ENCODE data around the gene AUTS2.
A peak's percentile ranks its signal among the peaks of the same experiment; 100 is the strongest.

AUTS2 gene

DNA sequence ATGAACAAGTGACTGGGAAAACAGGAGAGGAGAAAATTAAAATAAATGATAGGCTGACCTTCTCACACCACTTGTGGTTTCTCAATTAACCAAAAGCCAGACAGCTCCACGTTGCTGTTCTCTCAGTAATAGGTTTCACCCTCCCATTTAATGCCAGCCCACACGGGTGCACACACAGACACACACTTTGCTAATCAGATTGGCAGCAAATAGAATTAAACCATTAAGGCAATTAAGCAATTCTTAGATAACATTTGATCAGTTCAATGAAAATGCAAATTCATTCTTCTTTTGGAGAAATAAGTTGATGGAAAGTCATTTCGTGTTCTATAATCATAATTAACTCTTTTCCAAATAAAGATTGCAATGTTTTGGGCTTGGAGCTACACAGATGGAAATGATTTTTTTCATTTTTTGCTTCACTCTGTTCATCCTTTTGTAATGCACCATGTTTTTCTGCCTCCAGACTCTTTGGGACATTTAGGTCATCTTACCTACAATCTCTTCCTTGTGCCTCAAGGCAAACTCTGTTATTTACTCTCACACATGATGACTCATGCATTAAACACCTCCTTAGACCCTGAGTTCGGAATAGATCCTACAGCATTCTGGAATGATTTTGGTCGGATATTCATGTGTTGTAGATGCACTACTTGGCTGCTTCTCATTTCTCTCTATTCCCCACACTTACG, 700.7 kb downstream of the AUTS2 start:
- DNase-seq: no peak

DNA sequence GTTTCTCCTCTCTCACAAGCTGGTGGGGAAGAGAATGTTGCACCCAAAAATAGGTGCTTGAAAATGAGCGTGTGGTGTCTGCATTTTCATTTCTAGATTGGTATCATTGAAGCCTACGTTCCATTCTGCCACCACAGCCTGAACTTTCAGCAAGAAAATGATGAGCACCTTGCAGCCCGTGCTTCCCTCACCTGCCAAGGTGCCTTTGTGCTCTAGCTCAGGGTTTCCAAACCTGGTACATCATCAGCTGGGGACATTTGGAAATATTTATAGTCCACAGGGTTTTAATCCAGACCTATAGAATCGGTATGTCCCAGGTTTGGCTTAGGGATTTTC, 701.2 kb downstream of the AUTS2 start:
- DNase-seq: no peak

DNA sequence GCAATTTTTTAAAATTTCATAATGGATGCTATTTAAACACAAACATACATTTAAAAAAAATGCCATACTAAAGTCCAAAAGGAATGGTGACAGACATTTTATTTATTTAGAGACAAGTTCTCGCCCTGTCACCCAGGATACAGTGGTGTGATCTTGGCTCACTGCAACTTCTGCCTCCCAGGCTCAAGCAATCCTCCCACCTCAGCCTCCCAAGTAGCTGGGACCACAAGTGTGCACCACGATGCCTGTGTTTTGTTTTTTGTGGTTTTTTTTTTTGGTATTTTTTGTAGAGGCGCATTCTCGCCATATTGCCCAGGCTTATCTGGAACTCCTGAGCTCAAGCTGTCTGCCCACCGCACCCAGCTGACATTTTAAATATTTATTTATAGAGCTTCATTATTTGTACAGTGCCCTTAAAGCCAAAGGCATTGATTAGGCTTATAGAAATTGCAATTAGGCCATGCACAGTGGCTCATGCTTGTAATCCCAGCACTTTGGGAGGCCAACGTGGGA, 703.5 kb downstream of the AUTS2 start:
- no peak for DNase-seq

DNA sequence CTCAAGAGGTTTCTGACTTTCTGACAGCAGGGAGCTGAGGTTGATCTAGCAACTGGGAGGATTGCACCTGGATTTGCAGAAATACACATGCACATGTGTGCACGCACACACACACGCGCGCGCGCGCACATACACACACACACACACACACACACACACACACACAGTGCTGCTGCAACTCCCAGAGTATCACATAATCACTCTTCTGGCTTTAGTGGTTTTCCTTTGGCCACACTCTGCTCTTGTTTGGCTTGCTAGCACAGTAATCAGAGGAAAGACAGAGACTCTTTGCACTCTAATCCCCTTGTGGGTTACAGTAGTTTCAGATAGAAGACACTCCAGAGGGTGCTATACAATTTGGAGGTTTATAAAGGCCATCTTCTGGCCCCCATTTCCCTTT, 705.0 kb downstream of the AUTS2 start:
- no peak for DNase-seq

DNA sequence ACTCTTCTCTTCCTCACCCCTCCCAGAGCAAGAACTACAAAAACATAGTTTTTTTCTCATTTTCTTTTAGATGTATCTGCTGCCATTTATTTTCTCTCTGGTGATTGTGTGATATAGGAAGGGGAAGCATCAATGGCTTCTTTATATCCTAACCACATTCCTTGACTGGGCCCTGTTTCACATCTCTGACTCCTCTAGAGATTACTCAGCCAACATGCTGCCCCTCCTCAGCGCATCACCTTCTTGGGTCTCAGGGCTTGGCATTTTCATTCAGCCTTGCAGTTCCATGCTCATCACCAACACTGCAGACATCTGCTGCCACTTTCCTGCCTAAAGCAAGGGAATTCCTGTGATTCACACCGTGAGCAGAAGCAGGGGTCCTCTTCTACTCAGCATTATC, 705.5 kb downstream of the AUTS2 start:
- no peak for DNase-seq

DNA sequence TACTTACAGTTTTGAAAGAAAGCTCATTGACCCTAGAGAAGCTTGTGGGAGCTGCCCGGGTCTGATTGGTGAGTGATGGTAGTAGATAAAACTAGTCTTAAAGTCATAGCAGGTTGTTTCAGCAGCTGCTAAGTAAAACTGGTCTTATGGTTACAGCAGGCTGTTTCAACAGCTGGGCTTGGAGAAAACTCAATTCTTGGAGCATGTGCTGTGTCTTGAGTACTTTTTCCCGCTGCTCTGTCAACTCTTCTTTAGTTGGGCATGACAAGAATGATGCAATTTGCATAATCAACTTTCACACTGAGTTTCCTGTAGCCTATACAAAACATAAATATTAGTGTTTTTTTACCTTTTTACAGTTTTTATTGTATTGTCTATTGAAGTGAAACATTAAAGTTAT, 707.9 kb downstream of the AUTS2 start:
- no peak for DNase-seq

DNA sequence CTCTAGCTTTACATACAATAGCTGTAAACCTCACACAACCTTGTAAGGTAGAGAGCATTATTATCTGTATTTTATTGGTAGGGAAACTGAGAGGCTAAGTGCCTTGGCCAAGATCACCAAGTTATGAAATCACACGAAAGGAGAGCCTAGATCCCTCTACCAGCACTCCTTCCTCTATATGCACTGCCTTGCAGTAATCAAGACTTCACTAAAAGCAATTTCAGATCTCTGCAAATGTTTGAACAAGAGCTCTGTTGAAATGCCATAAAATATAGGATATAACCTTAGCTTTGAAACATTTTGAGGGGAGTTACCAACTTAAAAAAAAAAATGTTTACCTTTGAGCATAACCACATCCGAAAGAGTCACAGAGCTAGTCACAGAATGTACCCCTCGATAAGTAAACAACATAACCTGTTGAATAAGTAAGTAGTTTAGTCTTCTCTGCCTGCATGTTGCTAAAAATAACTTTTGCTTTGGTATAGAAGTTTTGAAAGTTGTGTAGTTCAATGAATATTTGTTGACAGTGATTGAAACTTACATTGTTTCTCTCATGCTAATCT, 709.4 kb downstream of the AUTS2 start:
- DNase-seq: no peak

DNA sequence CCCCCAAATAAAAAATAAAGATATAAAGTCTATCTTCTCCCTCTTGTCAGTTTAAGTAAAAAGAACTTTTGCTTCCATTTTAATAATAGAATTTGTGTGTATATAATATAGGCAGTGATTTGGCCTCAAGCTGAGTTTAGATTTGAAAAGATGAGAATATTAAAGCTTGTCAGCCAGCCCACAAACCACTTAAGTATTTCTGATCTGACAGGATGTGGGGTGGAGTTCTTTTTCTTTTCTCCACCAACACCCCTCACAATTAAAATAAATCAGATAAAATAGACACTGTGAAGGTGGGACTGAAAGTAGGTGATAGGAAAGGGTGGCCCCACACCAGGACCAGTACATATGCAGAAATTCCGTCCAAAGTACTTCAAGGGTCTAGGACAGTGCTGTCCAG, 714.1 kb downstream of the AUTS2 start:
- no peak for DNase-seq

DNA sequence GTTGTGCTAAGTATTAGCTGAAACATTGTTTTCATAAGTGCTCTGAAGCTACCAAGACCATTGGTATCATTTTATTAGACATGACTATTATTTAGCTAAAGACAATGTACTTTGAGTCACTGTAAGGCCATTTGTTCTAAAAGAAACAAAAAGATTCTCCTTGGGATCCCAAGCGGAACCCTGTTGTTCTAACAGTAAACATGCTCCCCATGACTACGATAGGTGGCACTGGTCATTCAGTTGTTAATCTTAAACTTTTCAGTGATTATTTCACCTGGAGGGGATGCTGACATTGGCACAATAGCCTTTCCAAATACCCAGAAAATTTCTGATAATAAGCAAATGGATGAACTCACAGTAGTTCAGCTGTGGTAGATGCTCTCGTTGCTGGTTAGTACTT, 715.0 kb downstream of the AUTS2 start:
- no peak for DNase-seq

DNA sequence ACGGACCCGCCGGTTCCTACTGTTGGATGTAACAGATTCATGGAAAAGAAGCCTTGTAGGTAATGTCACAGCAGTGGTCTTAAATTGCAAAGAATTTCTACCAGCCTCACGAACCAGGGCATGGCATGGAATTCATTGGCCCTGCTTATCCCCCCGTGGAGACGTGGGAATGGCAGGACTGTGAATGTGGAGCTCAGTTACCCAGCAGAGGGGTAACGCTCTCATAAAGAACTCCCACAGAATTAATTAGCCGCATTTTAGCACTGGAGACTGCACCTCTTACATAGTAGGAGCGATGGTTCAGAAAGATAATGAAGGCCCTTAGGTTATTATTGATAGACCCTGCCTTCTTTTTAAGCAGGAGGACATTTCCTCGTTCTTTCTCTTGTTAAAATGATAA, 715.4 kb downstream of the AUTS2 start:
- no peak for DNase-seq

DNA sequence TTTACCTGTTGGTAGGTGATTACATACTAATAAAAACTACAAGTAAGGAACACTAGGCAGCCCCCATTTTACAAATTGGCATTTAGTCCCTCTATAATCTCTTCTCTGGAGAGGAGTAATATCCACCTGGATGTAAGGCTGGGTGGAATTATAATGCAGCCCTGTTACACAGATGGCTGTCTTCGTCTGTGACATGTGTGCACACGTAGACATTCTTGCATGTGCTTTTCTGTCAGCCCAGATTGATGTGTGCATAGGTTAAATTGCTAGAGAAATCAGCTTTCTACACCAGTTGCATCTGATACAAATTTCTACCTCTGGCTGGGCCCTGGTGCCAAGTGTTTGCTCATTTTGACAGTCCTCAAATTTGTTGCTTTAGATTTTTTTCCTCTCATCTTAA, 715.9 kb downstream of the AUTS2 start:
- no peak for DNase-seq

DNA sequence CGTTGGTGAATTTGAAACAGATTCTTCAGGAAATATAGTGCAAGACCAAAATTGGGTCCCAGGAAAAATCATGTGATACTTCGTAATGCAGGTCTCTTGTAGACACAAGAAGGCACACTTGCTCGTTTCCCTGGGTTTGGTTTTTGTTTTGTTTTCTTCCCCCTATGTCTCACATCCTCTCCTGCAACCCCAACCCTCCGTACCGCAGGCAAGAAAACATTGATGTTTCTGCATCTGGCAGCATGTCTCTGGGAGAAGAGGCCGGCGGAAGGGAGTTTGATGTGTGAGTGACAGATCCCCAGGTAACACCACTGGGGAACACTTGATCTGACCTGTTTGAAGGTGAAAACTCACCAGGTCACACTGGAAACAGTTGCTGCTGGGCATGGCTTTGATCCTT, 718.5 kb downstream of the AUTS2 start:
- no peak for DNase-seq

DNA sequence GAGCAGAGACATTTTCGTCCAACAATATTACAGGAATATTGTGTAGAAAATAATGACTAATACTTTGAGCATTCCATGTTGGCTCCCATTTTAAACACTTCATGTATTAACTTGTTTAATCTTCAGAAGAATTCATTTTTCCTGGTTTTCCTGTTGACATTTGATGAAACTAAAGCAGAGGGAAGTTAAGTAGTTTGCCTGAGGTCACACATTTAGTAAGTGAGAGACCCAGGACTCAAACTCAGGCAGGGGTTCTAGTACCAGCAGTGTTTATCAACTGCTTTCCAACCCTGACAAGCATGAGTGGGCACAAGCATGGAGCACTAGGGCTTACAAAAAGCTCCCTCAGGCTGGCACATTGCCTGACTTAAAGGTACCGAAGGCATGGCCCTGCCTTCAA, 719.1 kb downstream of the AUTS2 start:
- no peak for DNase-seq

DNA sequence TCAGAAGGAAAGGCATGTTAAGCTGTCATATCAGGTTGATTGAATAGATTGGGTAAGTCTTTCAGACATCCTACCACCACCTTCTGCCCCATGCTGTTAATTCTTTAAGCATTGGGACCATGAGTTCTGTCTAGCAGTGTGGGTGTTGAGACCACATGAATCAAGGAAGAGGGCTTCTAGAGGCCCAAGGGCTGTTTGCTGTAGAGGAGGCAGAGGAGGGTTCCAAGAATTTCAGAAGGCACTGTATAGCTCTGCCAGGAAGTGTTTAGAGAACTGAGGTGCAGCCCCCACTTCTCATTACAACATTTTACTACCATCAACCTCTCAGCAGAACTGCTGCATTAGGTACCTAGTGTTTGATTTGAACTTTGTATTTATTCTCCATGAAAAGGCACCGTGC, 720.2 kb downstream of the AUTS2 start:
- no peak for DNase-seq

DNA sequence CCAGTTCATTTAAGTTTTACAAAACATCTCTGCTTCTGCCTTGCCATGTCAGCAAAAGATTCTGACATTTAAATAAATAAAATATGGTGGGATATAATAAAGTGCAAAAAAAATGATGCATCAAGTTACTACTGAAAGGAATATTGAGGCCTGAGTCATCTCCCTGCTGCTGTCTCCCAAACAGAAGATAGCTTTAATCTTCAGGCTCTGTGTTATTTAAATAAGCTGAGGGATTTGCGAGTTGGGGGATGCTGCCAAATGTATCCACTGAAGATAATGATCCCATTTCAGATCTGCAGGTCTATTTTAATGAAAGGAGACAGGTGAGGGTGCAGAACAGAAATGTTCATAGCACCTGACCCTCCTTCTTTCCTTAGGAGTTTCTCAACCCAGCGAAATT, 720.8 kb downstream of the AUTS2 start:
- no peak for DNase-seq

DNA sequence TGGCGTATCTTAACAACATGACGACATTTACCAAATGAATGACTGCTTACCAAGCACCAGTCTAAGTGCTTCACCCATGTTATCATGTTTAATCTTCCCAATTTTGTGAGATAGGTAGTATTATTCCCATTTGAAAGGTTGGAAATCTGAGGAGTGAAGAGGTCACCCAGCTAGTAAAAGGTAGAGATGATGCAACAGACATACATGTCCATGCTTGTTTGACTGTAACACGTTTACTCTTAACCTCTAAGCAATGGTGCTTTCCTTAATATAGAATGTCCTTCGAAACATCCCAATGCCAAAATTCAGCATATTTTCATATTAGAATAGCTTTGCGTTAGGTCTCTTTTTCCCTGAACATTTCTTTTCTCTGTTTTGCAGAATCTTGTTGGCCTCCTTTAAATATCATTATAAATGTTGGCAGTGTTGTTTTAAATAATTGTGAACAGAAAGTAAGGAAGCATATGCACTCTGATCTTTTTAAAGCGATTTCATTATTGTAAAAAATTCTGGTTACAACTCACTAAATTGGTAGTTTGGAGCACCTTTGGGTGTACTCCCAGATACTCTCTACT, 722.8 kb downstream of the AUTS2 start:
- DNase-seq: no peak

DNA sequence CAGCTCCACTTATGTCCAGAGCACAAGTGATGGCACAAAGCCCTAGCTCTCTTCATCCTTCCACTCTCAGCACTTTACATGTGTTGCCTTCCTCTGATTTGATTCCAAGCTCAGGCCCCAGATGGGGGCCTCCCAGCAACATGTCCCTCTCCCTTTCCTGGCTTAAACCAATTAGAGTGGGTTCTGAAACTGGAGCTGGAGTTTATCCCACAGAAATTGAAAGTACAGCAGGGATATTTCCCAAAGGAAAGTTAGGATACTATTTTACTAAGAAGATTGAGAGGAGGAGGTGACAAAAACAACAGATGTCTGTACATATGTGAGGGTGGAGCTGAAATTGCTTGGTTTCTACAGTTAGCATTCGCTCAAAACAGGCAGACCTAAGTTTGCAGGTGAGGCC, 724.6 kb downstream of the AUTS2 start:
- DNase-seq: peak; percentile 92

DNA sequence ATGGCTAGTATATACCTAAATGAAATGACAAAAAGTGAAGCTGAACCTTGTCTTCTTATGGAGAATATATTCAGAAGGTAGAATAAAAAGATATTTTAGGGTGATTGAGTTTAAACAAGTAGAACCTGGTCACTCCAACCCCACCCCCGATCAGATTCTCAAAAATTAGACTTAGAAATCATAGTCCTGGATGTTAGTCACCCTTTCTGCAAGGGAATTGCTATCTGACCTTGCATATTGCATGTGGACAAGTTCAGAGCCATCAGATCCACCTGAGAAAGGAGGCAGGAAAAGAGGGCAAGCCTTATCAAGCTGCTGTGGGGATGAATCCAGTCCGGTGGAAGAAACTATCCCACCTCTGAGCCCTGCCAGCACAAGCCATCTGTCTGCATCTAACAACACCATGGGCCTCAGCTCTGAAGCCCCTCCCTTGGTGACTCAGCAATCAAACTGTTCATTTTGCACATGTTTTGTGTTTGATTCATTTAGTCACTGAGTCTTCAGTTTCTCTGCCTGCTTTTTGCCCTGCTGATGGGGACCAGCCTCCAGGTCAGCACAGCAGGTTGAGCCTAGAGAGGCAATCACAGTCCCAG, 727.3 kb downstream of the AUTS2 start:
- DNase-seq: peak; percentile 96

DNA sequence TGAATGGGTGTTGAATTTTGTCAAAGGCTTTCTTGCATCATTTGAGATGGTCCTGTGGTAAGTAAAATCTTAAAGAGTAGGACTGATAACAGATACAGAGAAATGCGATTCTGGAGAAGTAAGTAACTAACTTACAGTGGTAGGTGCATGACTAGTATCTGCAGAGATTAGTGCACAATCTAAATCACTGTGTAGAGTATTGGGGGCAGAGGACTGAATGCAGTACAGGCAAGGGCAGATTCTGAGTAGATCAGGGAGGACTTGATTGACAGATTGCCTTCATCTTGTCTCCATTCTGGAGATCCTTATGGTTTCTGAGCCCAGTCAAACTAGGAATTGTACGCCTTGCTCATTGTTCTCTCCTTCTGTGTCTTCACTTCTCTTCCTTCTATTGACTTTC, 736.0 kb downstream of the AUTS2 start:
- no peak for DNase-seq

DNA sequence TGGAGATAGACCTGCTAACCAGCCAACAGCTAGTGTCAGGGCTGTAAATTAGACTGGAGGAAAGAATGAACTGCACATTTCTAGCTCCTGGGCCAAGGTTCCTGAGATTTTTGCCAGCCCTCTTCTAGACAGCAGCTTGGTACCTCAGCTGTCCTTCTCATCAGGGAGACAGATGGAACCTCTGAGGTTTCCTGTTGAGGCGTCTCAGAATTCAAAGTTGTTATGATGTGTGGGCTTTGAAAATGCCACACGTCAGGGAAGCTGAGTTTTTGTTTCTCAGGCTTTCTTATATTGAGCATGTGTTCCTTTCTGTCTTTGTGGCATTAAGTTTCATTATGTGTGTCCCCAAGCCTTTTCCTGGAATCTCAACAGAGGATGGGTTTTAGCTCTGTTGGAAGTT, 736.6 kb downstream of the AUTS2 start:
- DNase-seq: no peak

DNA sequence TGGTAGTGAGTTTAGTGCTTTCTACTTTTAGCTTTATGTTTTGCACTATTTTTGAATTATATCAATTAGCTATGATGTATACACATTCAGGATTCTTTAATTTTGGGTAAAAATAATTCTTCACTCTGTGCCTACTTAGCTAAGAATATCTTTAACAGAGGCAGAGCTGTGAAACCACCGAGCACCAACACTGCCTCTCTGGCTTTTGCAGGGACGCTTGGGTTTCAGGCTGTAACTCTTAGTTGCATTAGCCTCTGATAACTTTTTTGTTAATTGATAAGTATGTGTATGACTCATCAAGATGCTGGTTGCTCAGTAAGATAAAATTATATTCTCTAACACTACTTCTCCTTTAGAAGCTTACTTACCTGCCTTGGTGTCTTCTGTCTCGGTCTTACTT, 738.3 kb downstream of the AUTS2 start:
- DNase-seq: no peak

DNA sequence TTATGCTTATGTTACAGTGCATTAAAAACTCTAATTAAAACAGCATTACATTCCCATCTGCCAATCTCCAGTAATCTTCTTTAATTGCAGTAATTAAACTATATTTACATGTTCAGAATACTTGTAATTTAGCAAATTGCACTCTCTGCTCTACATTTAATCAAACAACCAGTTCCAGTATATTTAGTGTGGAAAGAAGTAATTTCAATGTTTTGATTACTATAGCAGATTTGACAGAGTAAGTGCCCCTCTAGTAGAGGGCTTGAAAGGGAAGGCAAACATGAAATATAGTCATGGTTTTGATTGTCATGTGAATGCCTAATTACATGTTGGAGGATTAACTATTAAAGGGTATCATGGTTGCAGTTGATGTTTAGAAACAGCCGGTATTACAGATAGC, 739.7 kb downstream of the AUTS2 start:
- no peak for DNase-seq

DNA sequence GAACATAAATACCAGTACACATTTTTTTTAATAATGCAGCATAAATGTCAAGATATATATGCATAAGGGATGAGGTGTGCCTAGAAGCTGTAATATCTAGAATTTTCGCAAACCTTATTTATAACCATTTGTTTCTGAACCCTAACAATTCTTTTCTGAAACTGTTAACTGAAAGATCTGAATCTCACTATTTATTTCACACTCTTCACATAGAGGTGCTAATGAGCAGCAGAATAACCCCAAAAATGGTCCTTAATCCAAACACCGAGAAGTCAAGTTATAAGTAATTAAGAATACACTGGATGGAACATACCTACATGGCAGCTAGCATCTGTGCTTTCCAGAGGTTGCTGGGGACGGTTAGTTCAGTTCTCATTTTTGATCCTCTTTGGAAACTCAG, 742.0 kb downstream of the AUTS2 start:
- no peak for DNase-seq

DNA sequence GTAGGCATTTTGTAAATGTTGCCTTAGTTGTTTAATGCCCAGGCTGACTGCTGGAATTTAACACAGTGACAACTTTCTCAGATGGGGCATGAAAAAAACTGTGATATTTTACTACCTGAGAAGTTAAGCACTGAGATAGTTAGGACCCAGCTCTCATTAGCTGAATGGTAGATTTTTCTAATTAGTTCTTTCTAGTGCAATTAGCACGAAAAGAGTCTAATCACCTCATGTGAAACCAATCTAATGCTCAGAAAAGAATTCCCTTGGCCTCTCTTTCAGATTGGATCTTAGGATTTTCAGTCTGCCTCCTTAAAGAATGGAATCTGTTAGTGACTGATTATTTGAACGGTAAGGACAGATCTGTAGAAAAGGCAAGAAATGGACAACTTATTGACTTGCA, 743.2 kb downstream of the AUTS2 start:
- no peak for DNase-seq

DNA sequence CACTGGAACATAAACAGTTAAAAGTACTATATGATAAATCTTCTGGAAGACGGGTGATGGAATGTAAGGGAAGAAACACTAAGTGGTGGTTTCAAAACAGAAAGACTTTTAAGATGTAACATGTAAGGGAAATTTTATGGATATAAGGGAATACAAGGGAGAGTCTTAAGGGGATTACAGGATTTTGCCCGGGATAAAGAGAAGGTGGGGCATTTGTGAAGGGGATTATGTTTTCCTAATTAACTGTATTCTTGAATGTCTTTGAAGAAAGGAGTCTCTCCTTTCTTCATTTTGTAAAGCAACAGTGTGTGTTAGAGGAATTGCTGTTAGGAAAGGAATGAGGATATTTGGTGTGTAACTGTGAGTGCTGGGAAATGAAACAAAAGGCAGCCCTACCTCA, 745.2 kb downstream of the AUTS2 start:
- no peak for DNase-seq
